CD4-positive, alpha-beta T cell treated with Interleukin-17A for 1 hour (primary cell): ENCODE results near the gene GPATCH2L.
A peak's percentile ranks its signal among the peaks of the same experiment; 100 is the strongest.

Experiments
- DNase-seq: peaks from one replicate; pipeline ENCODE4 v3.0.0-alpha.2; 2020

Gene GPATCH2L

GRCh38 chr14:76138119-76138757 lies 13.5 kb upstream of the GPATCH2L start:
- no peak for DNase-seq

- no peak for DNase-seq
Observed at GRCh38 chr14:76138758-76139723, 12.7 kb upstream of the GPATCH2L start.

GRCh38 chr14:76143642-76144041 lies 8.1 kb upstream of the GPATCH2L start:
- no peak for DNase-seq

- no peak for DNase-seq
Observed at GRCh38 chr14:76146976-76147375, 4.7 kb upstream of the GPATCH2L start.

- DNase-seq, result no peak
Observed at GRCh38 chr14:76149196-76149595, 2.5 kb upstream of the GPATCH2L start.

GRCh38 chr14:76152333-76152681 lies 585 bp downstream of the GPATCH2L start:
- DNase-seq, result peak; percentile 85

GRCh38 chr14:76153919-76154318 lies 2.2 kb downstream of the GPATCH2L start:
- DNase-seq, result no peak

- DNase-seq, result no peak
Observed at GRCh38 chr14:76154539-76155126, 2.9 kb downstream of the GPATCH2L start.

GRCh38 chr14:76163668-76164363 lies 12.1 kb downstream of the GPATCH2L start:
- no peak for DNase-seq

- DNase-seq, result no peak
Observed at GRCh38 chr14:76168531-76168930, 16.8 kb downstream of the GPATCH2L start.

- no peak for DNase-seq
Observed at GRCh38 chr14:76169776-76170175, 18.1 kb downstream of the GPATCH2L start.

GRCh38 chr14:76174982-76175381 lies 23.3 kb downstream of the GPATCH2L start:
- DNase-seq, result no peak

GRCh38 chr14:76175942-76176341 lies 24.2 kb downstream of the GPATCH2L start:
- no peak for DNase-seq

GRCh38 chr14:76181546-76181945 lies 29.8 kb downstream of the GPATCH2L start:
- peak; percentile 9 for DNase-seq

GRCh38 chr14:76186308-76187027 lies 34.7 kb downstream of the GPATCH2L start:
- DNase-seq, result no peak

- DNase-seq, result peak; percentile 6
Observed at GRCh38 chr14:76191297-76191696, 39.6 kb downstream of the GPATCH2L start.

GRCh38 chr14:76193696-76194095 lies 42.0 kb downstream of the GPATCH2L start:
- no peak for DNase-seq

GRCh38 chr14:76194327-76194726 lies 42.6 kb downstream of the GPATCH2L start:
- no peak for DNase-seq

- DNase-seq, result no peak
Observed at GRCh38 chr14:76195003-76195402, 43.3 kb downstream of the GPATCH2L start.

- no peak for DNase-seq
Observed at GRCh38 chr14:76196980-76197695, 45.4 kb downstream of the GPATCH2L start.

- DNase-seq, result no peak
Observed at GRCh38 chr14:76201162-76201561, 49.4 kb downstream of the GPATCH2L start.
